ENCODE measurements around the gene KCNS1. TPM values are rescaled to one million over a fixed set of nuclear protein-coding genes. Genes with fewer than 3 reads are reported as not detected.
A peak's percentile ranks its signal among the peaks of the same experiment; 100 is the strongest.

The KCNS1 gene
- total RNA-seq, 1 donor from 2014 or later = 4.3 TPM

- H3K27me3 ChIP-seq (ENCODE audit: control insufficient read depth, insufficient read depth, low read length) = no peaks in the 10 kb centered on the region
- no peak for TF ChIP-seq CTCF (IDR thresholded peaks at IDR 0.05; ENCODE audit: insufficient read depth, low read length, poor library complexity, severe bottlenecking)
Measured at GRCh38 chr20:45088247-45088646, 12.7 kb downstream of the KCNS1 start.

GRCh38 chr20:45087814-45088213 lies 13.1 kb downstream of the KCNS1 start:
- no peaks in the 10 kb centered on the region for H3K27me3 ChIP-seq (ENCODE audit: control insufficient read depth, insufficient read depth, low read length)
- TF ChIP-seq CTCF (IDR thresholded peaks at IDR 0.05; ENCODE audit: insufficient read depth, low read length, poor library complexity, severe bottlenecking) = no peak
- no peak for DNase-seq (ENCODE audit: low read depth)
- H3K4me3 ChIP-seq (ENCODE audit: low read depth, low read length) = no peak overlapping the region
- H3K36me3 ChIP-seq (ENCODE audit: control insufficient read depth, insufficient read depth, low read length) = no peaks in the 10 kb centered on the region

More at GRCh38 chr20:45088247-45088646, 12.7 kb downstream of the KCNS1 start:
- peak; percentile 65 for DNase-seq (ENCODE audit: low read depth)
- H3K4me3 ChIP-seq (ENCODE audit: low read depth, low read length) = no peak overlapping the region
- H3K36me3 ChIP-seq (ENCODE audit: control insufficient read depth, insufficient read depth, low read length) = no peaks in the 10 kb centered on the region

GRCh38 chr20:45087097-45087790 lies 13.7 kb downstream of the KCNS1 start:
- Histone ChIP-seq H3K36me3 (ENCODE audit: control insufficient read depth, insufficient read depth, low read length) (no peaks in the 10 kb centered on the region), H3K4me3 (ENCODE audit: low read depth, low read length) (no peak overlapping the region), H3K27me3 (ENCODE audit: control insufficient read depth, insufficient read depth, low read length) (no peaks in the 10 kb centered on the region)
- no peak for DNase-seq (ENCODE audit: low read depth)
- no peak for TF ChIP-seq CTCF (IDR thresholded peaks at IDR 0.05; ENCODE audit: insufficient read depth, low read length, poor library complexity, severe bottlenecking)

- Histone ChIP-seq H3K27me3 (ENCODE audit: control insufficient read depth, insufficient read depth, low read length) (no peaks in the 10 kb centered on the region), H3K4me3 (ENCODE audit: low read depth, low read length) (no peak overlapping the region), H3K36me3 (ENCODE audit: control insufficient read depth, insufficient read depth, low read length) (peaks cover 1% of the 10 kb centered on the region)
- DNase-seq (ENCODE audit: low read depth) = no peak
- TF ChIP-seq CTCF (IDR thresholded peaks at IDR 0.05; ENCODE audit: insufficient read depth, low read length, poor library complexity, severe bottlenecking) = no peak
Measured at GRCh38 chr20:45085867-45086266, 15.1 kb downstream of the KCNS1 start.

- Histone ChIP-seq H3K27me3 (ENCODE audit: control insufficient read depth, insufficient read depth, low read length) (no peaks in the 10 kb centered on the region), H3K36me3 (ENCODE audit: control insufficient read depth, insufficient read depth, low read length) (peaks cover 1% of the 10 kb centered on the region), H3K4me3 (ENCODE audit: low read depth, low read length) (no peak overlapping the region)
- no peak for TF ChIP-seq CTCF (IDR thresholded peaks at IDR 0.05; ENCODE audit: insufficient read depth, low read length, poor library complexity, severe bottlenecking)
- DNase-seq (ENCODE audit: low read depth) = no peak
Measured at GRCh38 chr20:45085289-45085688, 15.6 kb downstream of the KCNS1 start.

GRCh38 chr20:45083127-45083526 lies 17.8 kb downstream of the KCNS1 start:
- H3K4me3 ChIP-seq (ENCODE audit: low read depth, low read length) = no peak overlapping the region
- no peak for DNase-seq (ENCODE audit: low read depth)
- peaks cover 1% of the 10 kb centered on the region for H3K36me3 ChIP-seq (ENCODE audit: control insufficient read depth, insufficient read depth, low read length)
- no peaks in the 10 kb centered on the region for H3K27me3 ChIP-seq (ENCODE audit: control insufficient read depth, insufficient read depth, low read length)
- TF ChIP-seq CTCF (IDR thresholded peaks at IDR 0.05; ENCODE audit: insufficient read depth, low read length, poor library complexity, severe bottlenecking) = no peak

All from kidney epithelial cell (primary cell).